Naive B cell (primary cell): ENCODE results near the gene CEP131. TPM values are rescaled to one million over a fixed set of nuclear protein-coding genes. Genes with fewer than 3 reads are reported as not detected.

Source experiments
- ATAC-seq, 2 donors: fragments of 150-1000 bp; cut with Tn5 transposase; 2 replicates each; pipeline ENCODE4 v1.10.0; 2021; ENCODE audit warnings: low read depth in 2 of 2, mild to moderate bottlenecking in 2 of 2, moderate library complexity in 2 of 2
- DNase-seq: peaks from one replicate; pipeline ENCODE4 v3.0.0; 2022
- H3K27ac Mint-ChIP-seq, 6 donors: one replicate each; pipeline ENCODE4 v1.8.0; 2020 to 2022; ENCODE audit warnings: mild to moderate bottlenecking in 6 of 6, mixed read lengths in 6 of 6, moderate library complexity in 5 of 6, inconsistent platforms in 2 of 6
- H3K27me3 Mint-ChIP-seq, 3 donors: one replicate each; pipeline ENCODE4 v1.8.0; 2021 to 2022; ENCODE audit warnings: mixed read lengths in 3 of 3, mild to moderate bottlenecking in 1 of 3
- H3K36me3 Mint-ChIP-seq, 2 donors: one replicate each; pipeline ENCODE4 v1.8.0; 2020 to 2022; ENCODE audit warnings: mixed read lengths in 2 of 2, inconsistent platforms in 1 of 2, mild to moderate bottlenecking in 1 of 2
- H3K4me1 Mint-ChIP-seq, 3 donors: one replicate each; pipeline ENCODE4 v1.8.0; 2020 to 2022; ENCODE audit warnings: mixed read lengths in 3 of 3, inconsistent platforms in 1 of 3, mild to moderate bottlenecking in 1 of 3, moderate library complexity in 1 of 3
- H3K4me3 Mint-ChIP-seq, 8 donors: one replicate each; pipeline ENCODE4 v1.8.0; 2020 to 2022; ENCODE audit warnings: mild to moderate bottlenecking in 8 of 8, mixed read lengths in 8 of 8, moderate library complexity in 8 of 8, inconsistent platforms in 2 of 8
- H3K9me3 Mint-ChIP-seq, 7 donors: one replicate each; pipeline ENCODE4 v1.8.0; 2020 to 2022; ENCODE audit warnings: mixed read lengths in 7 of 7, mild to moderate bottlenecking in 5 of 7, inconsistent platforms in 2 of 7, moderate library complexity in 1 of 7
- polyA plus RNA-seq, 6 donors: library from polyadenylated mRNA; unstranded; fragments of 300-500 nt; fragmentation: Illumina TruSeq; gene quantifications; one replicate each; pipeline ENCODE4 v1.2.3, GENCODE V29; 2021; ENCODE audit warnings: low read depth in 6 of 6

Gene CEP131
- polyA plus RNA-seq, result 10 to 100 TPM in 1 of 6 donors, 1 to 10 TPM in 4, not detected in 1; 3.1 to 11.6 (median 4.0) TPM

DNA sequence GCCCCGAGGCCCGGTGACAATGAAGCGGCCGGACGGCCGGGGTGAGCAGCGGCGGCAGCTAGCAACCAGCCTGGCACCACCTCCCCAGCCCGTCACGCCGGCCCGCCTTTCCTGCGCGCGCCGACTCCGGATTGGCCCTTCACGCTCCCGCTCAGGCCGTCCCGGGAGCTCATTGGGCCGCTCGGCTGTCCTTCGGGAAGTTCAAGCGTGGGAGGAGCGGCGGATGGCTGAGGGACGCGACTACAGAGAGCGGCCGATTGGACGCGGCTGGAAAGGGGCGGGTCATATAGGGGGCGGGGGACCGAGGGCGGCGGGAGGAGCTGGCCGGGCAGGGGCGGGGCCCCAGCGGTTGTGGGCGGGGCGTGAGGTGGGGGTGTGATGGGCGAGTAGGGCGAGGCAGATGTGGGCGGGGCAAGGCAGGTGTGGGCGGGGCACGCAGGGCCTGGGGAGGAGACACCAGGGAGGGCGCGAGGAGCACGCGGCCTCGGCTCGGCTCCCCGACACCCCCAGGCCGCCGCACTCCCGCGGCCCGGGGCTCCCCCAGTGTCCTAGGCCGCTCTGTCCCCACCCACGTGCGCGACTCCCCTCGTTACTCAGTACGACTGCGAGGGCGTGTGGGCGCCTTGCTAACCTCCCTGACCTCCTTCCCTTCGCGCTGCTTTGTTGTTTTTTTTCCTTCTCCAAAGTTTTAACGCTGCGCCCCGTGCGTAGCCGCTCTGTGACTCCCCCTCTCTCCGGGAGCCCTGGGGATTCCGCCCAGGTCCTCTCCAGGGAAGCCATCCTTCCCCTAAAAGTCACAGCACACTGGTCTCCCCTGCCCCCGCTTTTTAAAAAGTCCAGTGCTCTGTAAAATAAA is at the start of gene CEP131:
TSS of gene CEP131 (minus strand) at position 60 of the 856 bp plus-strand sequence. CDS start 2,909 bp downstream, outside the sequence.
- DNase-seq, result peak; percentile 98
- H3K36me3 Mint-ChIP-seq, result no peaks in the 10 kb centered on the region
- peaks cover 16 to 31% (median 17%) of the 10 kb centered on the region in 3 donors for H3K4me1 Mint-ChIP-seq
- peak within 1 kb of the TSS; percentile 83 to 95 (median 92) for H3K4me3 Mint-ChIP-seq
- ATAC-seq, result peak; percentile 92 to 95
- H3K9me3 Mint-ChIP-seq, result no peaks in the 10 kb centered on the region
- peak within 1 kb of the TSS; percentile 64 to 97 (median 91) for H3K27ac Mint-ChIP-seq
- H3K27me3 Mint-ChIP-seq, result no peaks in the 10 kb centered on the region

DNA sequence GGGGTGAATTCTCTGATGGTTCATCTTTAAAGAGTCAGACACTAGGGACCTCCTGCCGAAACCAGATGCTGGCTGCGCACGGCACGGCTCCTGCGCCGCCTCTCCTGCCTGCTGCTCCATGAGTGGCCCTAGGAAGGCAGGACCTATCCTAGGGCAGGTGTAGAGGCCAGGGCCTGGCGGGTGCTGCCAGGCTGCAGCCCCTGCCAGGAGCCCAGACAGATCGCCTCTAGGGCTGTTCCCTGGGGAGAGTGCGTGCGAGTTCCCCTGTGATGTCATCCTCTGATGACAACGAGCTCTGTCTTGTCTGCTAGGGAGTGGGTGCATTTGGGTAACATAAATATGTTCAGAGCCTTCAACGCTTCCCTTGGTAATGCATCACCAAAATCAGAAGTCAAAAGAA is 48.5 kb upstream of the CEP131 start:
- ATAC-seq (no peak), DNase-seq (no peak)
- H3K27me3 Mint-ChIP-seq, result no peaks in the 10 kb centered on the region
- no peak overlapping the region for H3K27ac Mint-ChIP-seq
- peaks cover 7 to 13% of the 10 kb centered on the region in 2 donors for H3K36me3 Mint-ChIP-seq
- no peaks in the 10 kb centered on the region for H3K9me3 Mint-ChIP-seq
- no peak overlapping the region for H3K4me3 Mint-ChIP-seq
- H3K4me1 Mint-ChIP-seq, result peaks cover 0 to 6% (median 4%) of the 10 kb centered on the region in 3 donors

DNA sequence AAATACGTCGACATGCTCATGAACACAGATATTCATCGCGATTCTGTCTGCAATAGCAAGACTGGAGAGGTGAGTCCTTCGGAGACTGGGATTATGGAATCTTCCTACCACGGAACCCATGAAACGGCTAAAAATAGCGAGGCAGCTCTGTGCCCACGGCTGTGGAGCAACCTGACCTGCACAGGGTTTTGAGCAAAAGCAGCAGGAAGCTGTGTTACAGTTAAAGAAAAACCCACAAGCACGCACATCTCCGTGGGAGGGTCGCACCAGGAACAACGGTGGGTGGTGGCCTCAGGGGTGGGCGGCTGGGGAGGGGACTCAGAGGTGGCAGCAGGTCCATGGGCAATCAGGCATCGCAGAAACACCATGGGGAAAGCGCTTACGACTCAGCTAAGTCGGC is 47.5 kb upstream of the CEP131 start:
- H3K27ac Mint-ChIP-seq, result no peak overlapping the region
- DNase-seq (no peak), ATAC-seq (no peak)
- H3K36me3 Mint-ChIP-seq, result peaks cover 7 to 17% of the 10 kb centered on the region in 2 donors
- H3K4me1 Mint-ChIP-seq, result peaks cover 0 to 6% (median 4%) of the 10 kb centered on the region in 3 donors
- H3K9me3 Mint-ChIP-seq, result no peaks in the 10 kb centered on the region
- no peak overlapping the region for H3K4me3 Mint-ChIP-seq
- H3K27me3 Mint-ChIP-seq, result no peaks in the 10 kb centered on the region

DNA sequence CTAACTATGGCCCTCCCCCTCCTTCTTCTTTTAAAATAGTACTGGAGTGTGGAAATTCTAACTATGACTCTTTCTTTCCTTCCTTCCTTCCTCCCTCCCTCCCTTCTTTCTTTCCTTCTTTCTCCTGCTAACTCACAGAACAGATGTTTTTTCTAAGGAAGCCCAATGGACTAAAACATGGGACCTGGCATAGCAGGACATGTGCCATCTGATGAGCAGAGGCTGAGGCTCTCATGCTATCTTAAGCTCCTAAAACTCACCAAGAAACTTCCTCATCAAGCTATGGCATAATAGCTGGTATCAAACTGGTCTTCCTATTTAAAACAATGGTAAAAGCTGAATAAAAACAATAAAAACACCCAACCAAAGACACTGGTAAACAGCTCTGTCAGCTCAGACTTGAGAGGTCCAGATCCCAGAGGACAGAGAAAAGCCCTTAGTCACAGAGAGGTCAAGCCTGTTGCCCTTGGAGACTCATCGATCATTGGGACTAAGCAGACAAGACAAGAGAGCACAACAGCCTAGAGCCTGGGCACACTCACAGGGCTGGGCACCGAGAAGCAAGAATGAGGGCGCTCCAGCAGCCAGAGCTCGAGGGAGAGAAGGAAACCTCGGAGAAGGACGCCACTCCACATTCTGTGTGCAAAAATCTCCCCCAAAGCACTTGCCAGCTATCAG is 44.8 kb upstream of the CEP131 start:
- ATAC-seq (no peak), DNase-seq (no peak)
- no peak overlapping the region for H3K4me3 Mint-ChIP-seq
- H3K9me3 Mint-ChIP-seq, result no peaks in the 10 kb centered on the region
- no peaks in the 10 kb centered on the region for H3K27me3 Mint-ChIP-seq
- H3K36me3 Mint-ChIP-seq, result peaks cover under 1 to 19% of the 10 kb centered on the region in 2 donors
- peaks cover 0 to 4% (median 0%) of the 10 kb centered on the region in 3 donors for H3K4me1 Mint-ChIP-seq
- peak overlapping the region in 3 of 6 donors; percentile 23 to 48 (median 36) for H3K27ac Mint-ChIP-seq

DNA sequence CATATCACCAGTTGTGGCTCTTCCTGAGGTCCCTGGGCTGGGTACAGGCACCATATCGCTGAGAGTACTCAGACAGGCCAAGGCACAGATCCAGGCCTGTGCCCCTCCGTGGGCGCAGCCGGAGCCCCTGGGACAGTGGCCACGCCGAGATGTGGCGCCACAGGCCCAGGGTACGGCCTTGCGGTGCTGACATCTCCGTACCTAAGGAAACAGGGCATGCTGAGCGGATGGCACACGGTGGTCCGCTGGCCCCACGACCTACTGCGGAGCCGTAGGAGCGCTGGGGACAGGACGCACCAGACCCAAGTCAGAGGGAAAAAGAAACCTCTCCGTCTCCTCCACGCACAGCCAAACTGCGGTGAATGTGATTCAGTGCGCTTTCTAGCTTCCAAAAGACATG is 42.8 kb upstream of the CEP131 start:
- no peak for ATAC-seq
- Mint-ChIP-seq H3K9me3 (no peaks in the 10 kb centered on the region), H3K36me3 (peaks cover 0 to 19% of the 10 kb centered on the region in 2 donors), H3K4me1 (peaks cover 0 to 4% (median 0%) of the 10 kb centered on the region in 3 donors), H3K27me3 (no peaks in the 10 kb centered on the region), H3K4me3 (no peak overlapping the region), H3K27ac (no peak overlapping the region)
- DNase-seq, result no peak

DNA sequence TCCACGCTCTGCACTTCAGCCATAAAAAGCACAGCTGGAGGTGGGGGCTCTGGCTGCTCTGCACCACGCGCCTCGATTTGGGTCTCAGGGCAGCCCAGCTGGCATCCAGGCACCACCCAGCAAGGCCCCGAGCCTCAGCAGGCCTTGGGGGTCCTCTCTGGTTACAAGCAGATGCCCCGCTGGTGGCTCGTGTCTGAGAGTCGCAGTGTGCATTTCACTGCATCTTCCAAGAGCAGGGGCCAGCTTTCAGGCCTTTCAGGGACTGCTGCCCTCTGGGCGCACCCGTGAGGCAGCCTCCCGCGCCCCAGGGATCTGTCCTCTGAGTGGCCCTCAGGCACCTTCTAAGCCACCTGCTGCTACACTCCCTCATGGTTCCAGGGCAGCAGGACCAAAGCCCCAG is 41.9 kb upstream of the CEP131 start:
- no peak overlapping the region for H3K4me3 Mint-ChIP-seq
- ATAC-seq, result no peak

DNA sequence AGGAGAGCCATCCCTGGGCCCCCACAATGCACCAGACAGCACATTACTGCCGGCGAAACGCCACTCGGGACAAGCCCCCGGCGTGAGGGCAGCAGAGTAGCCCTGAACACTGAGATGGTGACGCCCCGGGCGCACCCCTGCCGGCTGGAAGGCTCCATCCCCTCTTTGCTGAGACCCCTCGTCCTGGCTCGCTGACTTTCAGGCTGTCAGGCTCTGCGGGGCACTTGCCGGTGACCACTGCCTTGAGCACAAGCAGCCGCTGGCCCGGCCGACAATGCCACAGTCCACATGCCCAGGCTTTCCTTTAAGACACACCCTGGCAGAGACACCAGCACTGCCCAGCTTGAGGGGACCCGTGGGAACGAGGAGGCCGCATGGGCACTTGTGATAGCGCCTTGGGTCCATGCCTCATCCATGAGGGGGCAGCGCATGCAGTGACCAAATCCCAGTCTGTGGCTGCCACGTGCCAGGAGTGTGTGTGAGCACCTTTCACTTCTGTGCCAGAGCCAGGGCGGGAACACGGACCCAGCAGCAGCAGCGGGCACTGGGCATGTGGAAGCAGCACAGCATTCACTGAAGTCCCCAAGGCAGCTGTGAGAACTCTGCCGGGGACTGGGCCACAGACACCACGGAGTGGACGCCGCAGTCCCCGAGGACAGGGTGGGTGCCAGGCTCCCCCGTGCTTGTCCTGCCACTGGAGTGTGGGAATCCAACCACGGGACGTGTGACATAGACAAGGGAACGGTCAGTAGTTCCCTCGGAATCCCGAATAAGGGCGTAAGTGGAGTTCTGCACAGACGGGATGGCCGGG is 40.8 kb upstream of the CEP131 start:
- no peak overlapping the region for H3K4me3 Mint-ChIP-seq
- peaks cover 0 to 19% of the 10 kb centered on the region in 2 donors for H3K36me3 Mint-ChIP-seq
- no peak for ATAC-seq
- H3K9me3 Mint-ChIP-seq, result no peaks in the 10 kb centered on the region
- no peak for DNase-seq
- H3K27ac Mint-ChIP-seq, result no peak overlapping the region
- H3K4me1 Mint-ChIP-seq, result peaks cover 0 to 4% (median 0%) of the 10 kb centered on the region in 3 donors
- no peaks in the 10 kb centered on the region for H3K27me3 Mint-ChIP-seq

More for the DNA sequence above, 41.9 kb upstream of the CEP131 start:
- peaks cover 0 to 19% of the 10 kb centered on the region in 2 donors for H3K36me3 Mint-ChIP-seq
- peaks cover 0 to 4% (median 0%) of the 10 kb centered on the region in 3 donors for H3K4me1 Mint-ChIP-seq
- H3K27ac Mint-ChIP-seq, result no peak overlapping the region
- DNase-seq, result no peak
- H3K27me3 Mint-ChIP-seq, result no peaks in the 10 kb centered on the region
- H3K9me3 Mint-ChIP-seq, result no peaks in the 10 kb centered on the region

DNA sequence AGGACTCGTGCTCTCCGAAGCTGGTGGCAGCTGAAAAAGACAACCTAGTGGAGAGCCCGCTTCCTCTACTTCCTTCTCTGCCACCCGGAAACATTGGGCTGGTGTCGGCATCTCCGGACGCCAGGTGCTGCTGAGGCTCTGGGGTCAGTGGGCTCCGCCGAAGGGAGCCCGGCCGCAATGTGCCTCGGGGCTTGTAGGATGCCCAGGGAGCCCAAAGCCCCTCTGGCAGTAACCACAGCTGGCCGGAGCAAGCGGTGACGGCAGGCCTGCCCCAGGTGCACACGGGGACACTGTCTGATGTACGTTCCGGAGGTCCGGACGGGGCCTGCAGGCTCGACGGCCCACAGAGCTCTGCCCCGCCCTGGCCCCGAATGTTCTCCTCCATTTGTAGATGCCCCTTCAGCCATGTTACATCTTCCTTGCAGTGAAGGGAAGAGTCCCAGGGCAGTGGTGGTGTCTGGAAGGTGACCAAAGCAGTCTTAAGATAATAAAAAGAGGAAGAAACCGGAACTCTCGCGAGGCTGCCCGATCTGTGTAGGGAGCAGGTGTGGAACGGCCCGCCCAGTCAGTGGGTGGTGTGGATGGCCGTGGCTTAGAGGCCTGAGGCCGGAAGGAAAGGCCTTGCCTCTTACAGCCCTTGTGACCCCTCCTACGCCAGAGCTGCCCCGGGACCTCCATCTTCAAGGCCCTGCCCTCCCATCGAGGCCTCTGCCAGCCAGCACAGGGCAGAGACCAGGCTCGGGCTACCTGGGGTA is 39.0 kb upstream of the CEP131 start:
- peaks cover 0 to 1% (median 0%) of the 10 kb centered on the region in 3 donors for H3K4me1 Mint-ChIP-seq
- no peak overlapping the region for H3K4me3 Mint-ChIP-seq
- peaks cover 0 to 15% of the 10 kb centered on the region in 2 donors for H3K36me3 Mint-ChIP-seq
- ATAC-seq (no peak), DNase-seq (no peak)
- H3K27ac Mint-ChIP-seq, result no peak overlapping the region
- no peaks in the 10 kb centered on the region for H3K9me3 Mint-ChIP-seq
- H3K27me3 Mint-ChIP-seq, result no peaks in the 10 kb centered on the region

DNA sequence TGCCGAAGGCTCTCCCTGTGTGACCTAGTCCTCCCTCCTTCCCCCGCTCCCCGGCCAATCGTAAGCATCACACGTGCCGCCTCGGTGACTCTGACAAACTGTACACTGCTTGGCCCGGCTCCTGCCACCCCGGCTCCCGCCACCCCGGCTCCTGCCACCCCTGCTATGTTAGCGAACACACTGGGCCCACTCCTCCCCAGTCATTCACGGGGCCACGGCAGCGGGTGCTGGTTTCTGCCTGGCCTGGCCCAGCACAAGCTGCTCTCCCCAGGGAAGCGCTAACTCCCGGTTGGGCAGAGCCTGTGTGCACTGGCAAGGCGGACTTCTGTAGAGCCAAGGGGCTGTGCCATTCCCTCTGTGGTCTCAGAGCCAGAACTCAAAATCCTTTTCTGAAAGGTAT is 38.3 kb upstream of the CEP131 start:
- ATAC-seq (no peak), DNase-seq (no peak)
- peak overlapping the region in 1 of 6 donors; percentile 36 for H3K27ac Mint-ChIP-seq
- no peak overlapping the region for H3K4me3 Mint-ChIP-seq
- H3K36me3 Mint-ChIP-seq, result peaks cover 0 to 11% of the 10 kb centered on the region in 2 donors
- H3K9me3 Mint-ChIP-seq, result no peaks in the 10 kb centered on the region
- no peaks in the 10 kb centered on the region for H3K27me3 Mint-ChIP-seq
- H3K4me1 Mint-ChIP-seq, result no peaks in the 10 kb centered on the region

DNA sequence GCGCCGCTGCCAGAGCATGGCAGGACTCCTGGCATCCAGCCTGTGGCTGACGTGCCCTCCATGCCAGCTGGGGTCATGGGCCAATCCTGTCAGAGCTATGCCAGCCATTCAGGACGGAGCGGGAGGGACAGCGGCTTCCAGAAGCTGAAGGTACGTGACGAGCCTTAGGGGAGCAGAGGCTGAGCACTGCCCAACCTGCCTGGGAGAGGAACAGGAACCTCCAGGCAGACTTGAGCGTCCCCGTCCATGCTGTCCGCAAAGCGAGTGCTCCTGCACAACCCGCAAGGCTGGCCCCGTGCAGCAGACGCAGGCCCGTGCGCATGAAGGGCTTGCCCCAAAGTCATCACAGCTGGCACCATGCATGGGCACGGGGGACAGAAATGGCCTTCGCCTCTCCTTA is 37.9 kb upstream of the CEP131 start:
- DNase-seq, result no peak
- H3K4me1 Mint-ChIP-seq, result no peaks in the 10 kb centered on the region
- H3K4me3 Mint-ChIP-seq, result no peak overlapping the region
- no peak overlapping the region for H3K27ac Mint-ChIP-seq
- H3K27me3 Mint-ChIP-seq, result no peaks in the 10 kb centered on the region
- H3K36me3 Mint-ChIP-seq, result peaks cover 0 to 6% of the 10 kb centered on the region in 2 donors
- H3K9me3 Mint-ChIP-seq, result no peaks in the 10 kb centered on the region
- no peak for ATAC-seq

DNA sequence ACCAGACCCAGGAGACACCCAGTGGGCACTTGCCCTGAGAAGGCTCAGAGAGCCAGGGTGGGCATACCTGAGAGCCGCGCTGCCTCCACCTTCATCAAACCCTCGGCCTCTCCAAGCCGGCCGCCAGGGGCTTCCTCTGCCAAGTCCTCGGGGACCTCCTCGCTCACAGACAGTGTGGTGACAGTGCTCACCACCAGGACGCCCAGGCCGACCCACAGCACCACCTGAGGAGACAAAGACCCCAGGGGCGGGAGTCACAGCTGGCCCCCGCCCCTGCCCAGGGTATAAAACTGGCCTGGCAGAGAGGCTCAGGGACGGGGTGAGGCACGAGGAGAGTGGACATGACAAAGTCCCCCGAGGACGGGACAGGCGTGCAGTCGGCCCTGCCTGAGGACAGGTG is 37.4 kb upstream of the CEP131 start:
- Mint-ChIP-seq H3K4me1 (no peaks in the 10 kb centered on the region), H3K4me3 (no peak overlapping the region), H3K27ac (no peak overlapping the region), H3K9me3 (no peaks in the 10 kb centered on the region), H3K36me3 (peaks cover 0 to 2% of the 10 kb centered on the region in 2 donors), H3K27me3 (no peaks in the 10 kb centered on the region)
- DNase-seq (no peak), ATAC-seq (no peak)

DNA sequence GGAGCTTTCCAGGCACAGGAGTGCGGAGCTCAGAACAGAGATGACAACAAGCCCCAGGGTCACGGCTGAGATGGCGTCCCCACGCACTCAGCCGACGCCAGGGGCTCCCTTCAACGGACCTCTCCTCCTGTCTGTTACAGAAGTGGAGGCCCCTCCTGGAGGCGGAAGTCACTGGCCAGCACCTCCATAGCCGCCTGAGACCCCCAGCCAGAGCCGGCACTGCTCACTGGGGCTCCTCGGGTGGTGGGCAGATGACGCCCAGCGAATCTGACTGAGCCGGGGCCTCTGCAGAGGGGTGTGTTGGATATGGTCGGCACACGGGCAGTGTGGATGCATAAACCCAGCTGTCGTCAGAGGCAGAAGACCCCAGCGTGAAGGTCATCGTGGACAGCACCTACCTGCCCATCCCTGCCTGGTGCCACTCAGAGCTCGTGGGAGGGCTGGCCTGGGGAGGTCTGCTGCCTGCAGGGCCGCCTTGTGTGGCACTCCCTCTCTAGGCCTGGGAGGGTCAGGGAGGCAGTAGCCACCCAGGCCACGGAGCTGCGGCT is 36.4 kb upstream of the CEP131 start:
- Mint-ChIP-seq H3K9me3 (no peaks in the 10 kb centered on the region), H3K4me1 (peaks cover 0 to under 1% (median 0%) of the 10 kb centered on the region in 3 donors), H3K27ac (no peak overlapping the region), H3K4me3 (no peak overlapping the region), H3K27me3 (no peaks in the 10 kb centered on the region), H3K36me3 (no peaks in the 10 kb centered on the region)
- ATAC-seq (no peak), DNase-seq (no peak)
